ENCODE data around the gene HHAT. TPM values are rescaled to one million over a fixed set of nuclear protein-coding genes. Genes with fewer than 3 reads are reported as not detected.

The HHAT gene
- polyA plus RNA-seq, 4 donors = 12.2 to 16.6 (median 15.5) TPM

GRCh38 chr1:210698661-210699060 is 370.0 kb downstream of the HHAT start:
- no peak for DNase-seq (ENCODE audit: low read depth in 4 of 4, low spot score in 3 of 4)

- no peak for DNase-seq (ENCODE audit: low read depth in 4 of 4, low spot score in 3 of 4)
Measured at GRCh38 chr1:210700083-210700482, 371.4 kb downstream of the HHAT start.

GRCh38 chr1:210700511-210700910 is 371.8 kb downstream of the HHAT start:
- no peak for DNase-seq (ENCODE audit: low read depth in 4 of 4, low spot score in 3 of 4)

- DNase-seq (ENCODE audit: low read depth in 4 of 4, low spot score in 3 of 4) = no peak
Measured at GRCh38 chr1:210702506-210702905, 373.8 kb downstream of the HHAT start.

- no peak for DNase-seq (ENCODE audit: low read depth in 4 of 4, low spot score in 3 of 4)
Measured at GRCh38 chr1:210703593-210703992, 374.9 kb downstream of the HHAT start.

GRCh38 chr1:210705086-210705485 is 376.4 kb downstream of the HHAT start:
- DNase-seq (ENCODE audit: low read depth in 4 of 4, low spot score in 3 of 4) = no peak

GRCh38 chr1:210706246-210706645 is 377.5 kb downstream of the HHAT start:
- no peak for DNase-seq (ENCODE audit: low read depth in 4 of 4, low spot score in 3 of 4)

GRCh38 chr1:210707300-210708240 is 378.9 kb downstream of the HHAT start:
- no peak for DNase-seq (ENCODE audit: low read depth in 4 of 4, low spot score in 3 of 4)

- DNase-seq (ENCODE audit: low read depth in 4 of 4, low spot score in 3 of 4) = no peak
Measured at GRCh38 chr1:210709701-210710100, 381.0 kb downstream of the HHAT start.

GRCh38 chr1:210711825-210712612 is 383.3 kb downstream of the HHAT start:
- no peak for DNase-seq (ENCODE audit: low read depth in 4 of 4, low spot score in 3 of 4)

GRCh38 chr1:210715072-210715471 is 386.4 kb downstream of the HHAT start:
- no peak for DNase-seq (ENCODE audit: low read depth in 4 of 4, low spot score in 3 of 4)

GRCh38 chr1:210722410-210723081 is 393.8 kb downstream of the HHAT start:
- no peak for DNase-seq (ENCODE audit: low read depth in 4 of 4, low spot score in 3 of 4)

GRCh38 chr1:210723646-210724045 is 394.9 kb downstream of the HHAT start:
- DNase-seq (ENCODE audit: low read depth in 4 of 4, low spot score in 3 of 4) = no peak

- no peak for DNase-seq (ENCODE audit: low read depth in 4 of 4, low spot score in 3 of 4)
Measured at GRCh38 chr1:210724768-210725167, 396.1 kb downstream of the HHAT start.

Other genes with a start within 250 kb of the HHAT start
- gene SERTAD4, start 96.1 kb upstream of the HHAT start, polyA plus RNA-seq (ENCODE audit: insufficient read length in 4 of 4) = 1 to 10 TPM; 3.6 to 7.0 (median 5.1) TPM